AG04450 (cell line): ENCODE results near the gene ZBTB22. TPM values are rescaled to one million over a fixed set of nuclear protein-coding genes. Genes with fewer than 3 reads are reported as not detected.
A peak's percentile ranks its signal among the peaks of the same experiment; 100 is the strongest.
"Not testable (repeated sequence)": the region's sequence is repeated elsewhere in the genome, so short reads cannot be mapped to it uniquely, and the experiment has no call there.

Experiments used
- CTCF ChIA-PET: fragments of 300-600, 350-600 bp; formaldehyde crosslinking; extraction: SDS; loops from one replicate; lab custom pipeline; 2022; ENCODE audit warnings: antibody characterized with exemption, inconsistent platforms; lab: Charles Lee
- POLR2A ChIA-PET: fragments of 350-600 bp; formaldehyde crosslinking; extraction: SDS; loops from one replicate; lab custom pipeline; 2021; ENCODE audit warnings: antibody characterized with exemption, inconsistent platforms; lab: Yijun Ruan, JAX
- DNase-seq: peaks from one replicate; pipeline ENCODE4 v3.0.0-alpha.2; 2011; ENCODE audit warnings: low read depth, low spot score
- H3K27ac ChIP-seq: one replicate; pipeline ENCODE4 v1.5.1; 2012; ENCODE audit warnings: low read depth, low read length, control low read depth
- H3K27me3 ChIP-seq: one replicate; pipeline ENCODE4 v1.6.0; 2012; ENCODE audit warnings: low read length; ENCODE audit not compliant: control insufficient read depth, insufficient read depth
- H3K4me3 ChIP-seq: 2 replicates; pipeline ENCODE4 v1.5.1; 2011; ENCODE audit warnings: mild to moderate bottlenecking, low read depth, low read length, control low read depth
- H3K9me3 ChIP-seq: 2 replicates; pipeline ENCODE4 v1.5.1; 2012; ENCODE audit warnings: low read length; ENCODE audit not compliant: control insufficient read depth, insufficient read depth
- polyA plus RNA-seq: library from polyadenylated mRNA; depleted of rRNA; stranded (reverse); fragments of >200 nt; gene quantifications from 2 replicates; pipeline ENCODE4 v1.2.3, GENCODE V29; 2011
- TF ChIP-seq, protein P1 (sequence below): IDR thresholded peaks from 2 replicates; pipeline ENCODE4 v1.5.1; 2011; ENCODE audit warnings: low read depth, low read length, control low read depth, inconsistent platforms

The ZBTB22 gene
- polyA plus RNA-seq, 1 experiment, result 8.4 TPM

DNA sequence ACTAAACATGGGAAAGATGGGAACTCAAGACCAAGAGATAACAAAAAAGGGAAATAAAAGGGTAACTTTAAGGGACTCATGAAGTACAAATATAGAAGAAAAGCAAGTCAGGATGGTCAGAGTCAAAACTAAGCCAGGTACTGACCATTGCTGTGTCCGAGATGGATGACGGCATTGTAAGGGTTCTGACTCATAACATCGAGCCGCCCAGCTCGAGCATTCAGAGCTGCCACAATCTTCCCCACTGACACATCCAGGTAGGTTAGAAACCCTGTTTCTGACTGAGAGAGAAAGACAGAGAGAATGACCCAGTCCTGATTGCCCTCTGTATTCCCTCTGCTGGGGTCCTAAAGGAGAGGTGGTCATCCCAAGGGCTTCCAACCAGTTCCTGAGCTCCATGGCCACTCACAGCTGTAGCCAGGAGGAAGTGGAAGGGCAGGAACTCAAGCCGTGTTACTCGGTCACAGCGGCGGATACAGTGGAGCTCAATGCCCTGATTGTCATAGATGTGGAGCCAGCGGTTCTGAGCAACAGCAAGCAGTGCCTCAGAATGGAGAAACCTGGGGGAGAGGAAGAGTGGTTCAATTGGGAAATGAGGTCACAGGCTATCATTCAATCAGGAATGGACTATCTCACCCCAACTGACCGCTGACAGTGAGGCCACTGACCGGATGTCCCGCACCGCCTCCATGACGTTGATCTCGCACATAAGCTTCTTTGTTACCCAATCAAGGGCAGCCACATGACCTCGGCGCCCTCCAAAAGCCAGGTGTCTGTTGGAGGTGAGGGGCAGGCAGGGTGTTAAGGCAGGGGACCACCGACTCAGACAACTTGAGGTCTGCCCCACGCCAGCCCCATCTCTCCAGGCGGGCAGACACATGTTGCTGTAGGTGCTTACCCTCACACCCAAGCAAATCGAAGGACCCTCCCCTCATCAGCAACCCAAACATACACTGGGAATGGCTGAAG is 30.3 kb downstream of the ZBTB22 start:
- CTCF ChIA-PET, result no interaction called here
- TF ChIP-seq, protein P1, sequence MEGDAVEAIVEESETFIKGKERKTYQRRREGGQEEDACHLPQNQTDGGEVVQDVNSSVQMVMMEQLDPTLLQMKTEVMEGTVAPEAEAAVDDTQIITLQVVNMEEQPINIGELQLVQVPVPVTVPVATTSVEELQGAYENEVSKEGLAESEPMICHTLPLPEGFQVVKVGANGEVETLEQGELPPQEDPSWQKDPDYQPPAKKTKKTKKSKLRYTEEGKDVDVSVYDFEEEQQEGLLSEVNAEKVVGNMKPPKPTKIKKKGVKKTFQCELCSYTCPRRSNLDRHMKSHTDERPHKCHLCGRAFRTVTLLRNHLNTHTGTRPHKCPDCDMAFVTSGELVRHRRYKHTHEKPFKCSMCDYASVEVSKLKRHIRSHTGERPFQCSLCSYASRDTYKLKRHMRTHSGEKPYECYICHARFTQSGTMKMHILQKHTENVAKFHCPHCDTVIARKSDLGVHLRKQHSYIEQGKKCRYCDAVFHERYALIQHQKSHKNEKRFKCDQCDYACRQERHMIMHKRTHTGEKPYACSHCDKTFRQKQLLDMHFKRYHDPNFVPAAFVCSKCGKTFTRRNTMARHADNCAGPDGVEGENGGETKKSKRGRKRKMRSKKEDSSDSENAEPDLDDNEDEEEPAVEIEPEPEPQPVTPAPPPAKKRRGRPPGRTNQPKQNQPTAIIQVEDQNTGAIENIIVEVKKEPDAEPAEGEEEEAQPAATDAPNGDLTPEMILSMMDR, result no peak
- POLR2A ChIA-PET, result interaction anchor here (0.8 kb wide), 1 partner anchor 12 kb away, joined by 3 read pairs; the partner anchor contains the start of gene RGL2
- no peaks in the 10 kb centered on the region for H3K9me3 ChIP-seq
- H3K4me3 ChIP-seq, result no peak overlapping the region
- H3K27me3 ChIP-seq, result no peaks in the 10 kb centered on the region
- H3K27ac ChIP-seq, result no peak overlapping the region
- DNase-seq, result no peak

DNA sequence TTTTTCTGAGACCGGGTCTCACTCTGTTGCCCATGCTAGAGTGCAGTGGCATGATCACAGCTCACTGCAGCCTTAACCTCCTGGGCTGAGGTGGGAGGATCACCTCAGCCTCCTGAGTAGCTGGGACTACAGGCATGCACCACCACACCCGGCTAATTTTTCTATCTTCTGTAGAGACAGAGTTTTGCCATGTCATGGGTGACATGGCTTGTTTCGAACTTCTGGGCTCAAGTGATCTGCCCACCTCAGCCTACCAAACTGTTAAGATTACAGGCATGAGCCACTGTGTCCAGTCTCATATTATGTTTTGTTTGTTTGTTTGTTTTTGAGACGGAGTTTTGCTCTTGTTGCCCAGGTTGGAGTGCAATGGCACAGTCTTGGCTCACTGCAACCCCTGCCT is 32.3 kb downstream of the ZBTB22 start:
- H3K9me3 ChIP-seq, H3K27ac ChIP-seq, H3K4me3 ChIP-seq, POLR2A ChIA-PET, CTCF ChIA-PET, H3K27me3 ChIP-seq, DNase-seq: not testable (repeated sequence)

DNA sequence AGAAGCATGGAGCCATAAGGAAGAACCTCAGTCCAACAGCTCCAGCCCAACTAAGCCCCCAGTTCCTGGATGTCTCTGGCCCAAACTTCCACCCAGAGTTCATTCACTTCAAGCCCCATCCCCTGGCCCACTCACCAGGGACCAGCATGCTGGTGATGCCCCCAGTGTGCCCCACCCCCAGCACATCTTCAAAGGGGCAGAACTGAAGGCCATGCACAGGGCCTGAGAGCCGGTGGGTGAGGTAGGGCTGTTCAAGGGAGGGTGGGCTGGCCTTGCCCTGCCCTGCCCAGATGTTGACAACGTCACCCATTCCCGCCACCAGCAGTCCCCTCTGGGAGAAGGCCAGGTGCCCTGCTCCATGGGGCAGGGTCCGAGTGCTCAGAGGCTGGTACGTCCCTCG is 37.0 kb downstream of the ZBTB22 start:
- DNase-seq, result no peak
- CTCF ChIA-PET, result interaction anchor here (1.6 kb wide), 1 partner anchor 9 kb away, joined by 11 read pairs; the partner anchor contains the start of genes PFDN6 and WDR46
- POLR2A ChIA-PET, result interaction anchor here (3.0 kb wide), 1 partner anchor 9 kb away, joined by 8 read pairs; the partner anchor contains the start of genes RPS18 and VPS52
- Histone ChIP-seq H3K27me3 (no peaks in the 10 kb centered on the region), H3K4me3 (no peak overlapping the region), H3K9me3 (no peaks in the 10 kb centered on the region), H3K27ac (no peak overlapping the region)
- TF ChIP-seq, protein P1, result no peak

DNA sequence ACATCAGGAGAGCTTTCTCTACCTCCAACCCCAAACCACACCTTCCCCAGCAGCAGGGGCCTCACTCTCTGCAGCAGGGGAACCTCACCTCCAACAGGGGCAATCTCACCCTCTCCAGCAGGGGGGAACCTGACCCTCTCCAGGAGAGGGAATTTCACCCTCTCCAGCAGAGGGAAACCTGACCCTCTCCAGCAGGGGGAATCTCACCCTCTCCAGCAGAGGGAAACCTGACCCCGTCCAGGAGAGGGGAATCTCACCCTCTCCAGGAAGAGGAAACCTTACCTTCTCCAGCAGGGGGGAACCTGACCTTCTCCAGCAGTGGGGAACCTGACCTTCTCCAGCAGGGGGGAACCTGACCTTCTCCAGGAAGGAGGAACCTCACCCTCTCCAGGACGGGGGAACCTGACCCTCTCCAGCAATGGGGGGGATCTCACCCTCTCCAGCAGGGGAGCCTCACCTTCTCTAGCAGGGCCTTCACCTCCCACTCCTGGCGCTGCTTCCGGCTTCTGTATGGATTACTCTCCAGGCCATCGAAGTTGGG is 37.5 kb downstream of the ZBTB22 start:
- Histone ChIP-seq H3K27me3 (no peaks in the 10 kb centered on the region), H3K9me3 (no peaks in the 10 kb centered on the region), H3K27ac (no peak overlapping the region), H3K4me3 (no peak overlapping the region)
- ChIA-PET CTCF (interaction anchor here (0.7 to 1.6 kb wide), 3 partner anchors 9 to 142 kb away, joined by 3 to 11 read pairs (median 4); partner anchors contain the start of genes PFDN6 and WDR46), POLR2A (interaction anchor here (2.3 kb wide), 1 partner anchor 9 kb away, joined by 13 read pairs; the partner anchor contains the start of genes PFDN6 and WDR46)
- no peak for DNase-seq
- TF ChIP-seq, protein P1, result peak; percentile 64

DNA sequence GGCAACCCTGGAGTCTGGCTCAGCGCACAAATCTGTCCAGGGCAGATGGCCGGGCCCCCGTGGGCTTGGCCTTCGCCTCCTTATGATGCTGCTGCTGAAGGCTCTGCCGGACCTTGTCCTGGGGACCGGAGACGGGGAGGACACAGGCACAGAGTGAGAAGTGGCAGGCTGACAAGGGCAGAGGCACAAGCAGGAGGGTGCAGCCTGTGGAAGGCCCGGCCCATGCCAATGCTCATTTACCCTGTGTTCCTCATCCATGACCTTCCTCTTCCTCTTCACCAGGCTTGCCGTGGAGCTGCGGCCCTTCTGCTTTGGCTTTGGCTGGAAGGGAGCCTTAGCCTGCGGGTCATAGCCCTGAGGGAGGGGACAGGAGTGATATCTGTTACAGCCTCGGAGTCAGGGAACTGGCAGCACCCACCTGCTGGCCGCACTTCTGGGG is 38.3 kb downstream of the ZBTB22 start:
- no peak for DNase-seq
- Histone ChIP-seq H3K27ac (no peak overlapping the region), H3K9me3 (no peaks in the 10 kb centered on the region), H3K27me3 (no peaks in the 10 kb centered on the region), H3K4me3 (no peak overlapping the region)
- POLR2A ChIA-PET, result interaction anchor here (2.3 kb wide), 1 partner anchor 10 kb away, joined by 13 read pairs; the partner anchor contains the start of genes PFDN6 and WDR46
- TF ChIP-seq, protein P1, result no peak
- CTCF ChIA-PET, result interaction anchor here (0.6 to 1.6 kb wide), 3 partner anchors 10 to 128 kb away, joined by 3 to 11 read pairs (median 3); partner anchors contain the start of genes PFDN6 and WDR46
